ENCODE results near the gene NSG2.

- TF ChIP-seq CTCF (IDR thresholded peaks at IDR 0.05; ENCODE audit: poor library complexity) (no peak), EZH2 (IDR thresholded peaks at IDR 0.05; ENCODE audit: borderline replicate concordance) (no peak), EZH2phosphoT487 (IDR thresholded peaks at IDR 0.05; ENCODE audit: low read depth, severe bottlenecking, unreplicated experiment) (no peak)
These were observed 39.2 kb downstream of the NSG2 start for GRCh38 chr5:174084691-174085154.

All from hepatocyte (in vitro differentiated cells).